DOHH2 (cell line): ENCODE data around the gene FUT8.

Source experiments
- CTCF ChIP-seq: fragments of 200-600 bp; sonication (generic); IDR thresholded peaks from one replicate; pipeline ENCODE4 v1.5.1; 2014; ENCODE audit warnings: antibody characterized with exemption, mild to moderate bottlenecking, low read depth, low read length; ENCODE audit not compliant: poor library complexity, severe bottlenecking
- EZH2phosphoT487 ChIP-seq: fragments of 200-600 bp; sonication (generic); IDR thresholded peaks from 2 replicates; pipeline ENCODE4 v1.6.1; 2017; ENCODE audit warnings: borderline replicate concordance, mild to moderate bottlenecking, antibody characterized with exemption, low read length, moderate library complexity, mixed read lengths

DNA sequence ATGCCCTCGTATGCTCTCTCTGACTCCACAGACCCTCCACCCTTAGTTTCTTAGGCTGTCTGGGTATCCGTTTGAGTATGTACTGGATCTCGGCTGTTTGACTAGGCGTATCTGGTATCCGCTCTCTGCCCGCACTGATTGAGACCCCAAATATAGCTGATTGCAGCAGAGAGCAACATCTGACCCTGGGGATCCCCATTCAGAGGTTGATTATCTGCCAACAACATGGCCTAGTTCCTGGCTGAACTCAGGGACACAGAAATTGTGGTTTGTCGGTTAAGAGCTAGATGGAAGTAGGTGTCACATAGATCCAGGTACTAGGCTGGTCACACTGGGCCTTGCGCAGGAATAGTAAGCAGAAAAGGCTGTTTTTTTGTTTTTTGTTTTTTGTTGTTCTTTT is 359.9 kb downstream of the FUT8 start:
- TF ChIP-seq CTCF (no peak), EZH2phosphoT487 (no peak)
